GM19467 (cell line): ENCODE results near the gene LAMTOR2.
"Not testable (repeated sequence)": the region's sequence is repeated elsewhere in the genome, so short reads cannot be mapped to it uniquely, and the experiment has no call there.

ENCODE experiments used
- ATAC-seq: cut with Tn5 transposase; IDR thresholded peaks from one replicate; pipeline ENCODE4 v1.9.1; 2021; ENCODE audit warnings: mild to moderate bottlenecking, moderate library complexity; ENCODE audit not compliant: unreplicated experiment

The LAMTOR2 gene

DNA sequence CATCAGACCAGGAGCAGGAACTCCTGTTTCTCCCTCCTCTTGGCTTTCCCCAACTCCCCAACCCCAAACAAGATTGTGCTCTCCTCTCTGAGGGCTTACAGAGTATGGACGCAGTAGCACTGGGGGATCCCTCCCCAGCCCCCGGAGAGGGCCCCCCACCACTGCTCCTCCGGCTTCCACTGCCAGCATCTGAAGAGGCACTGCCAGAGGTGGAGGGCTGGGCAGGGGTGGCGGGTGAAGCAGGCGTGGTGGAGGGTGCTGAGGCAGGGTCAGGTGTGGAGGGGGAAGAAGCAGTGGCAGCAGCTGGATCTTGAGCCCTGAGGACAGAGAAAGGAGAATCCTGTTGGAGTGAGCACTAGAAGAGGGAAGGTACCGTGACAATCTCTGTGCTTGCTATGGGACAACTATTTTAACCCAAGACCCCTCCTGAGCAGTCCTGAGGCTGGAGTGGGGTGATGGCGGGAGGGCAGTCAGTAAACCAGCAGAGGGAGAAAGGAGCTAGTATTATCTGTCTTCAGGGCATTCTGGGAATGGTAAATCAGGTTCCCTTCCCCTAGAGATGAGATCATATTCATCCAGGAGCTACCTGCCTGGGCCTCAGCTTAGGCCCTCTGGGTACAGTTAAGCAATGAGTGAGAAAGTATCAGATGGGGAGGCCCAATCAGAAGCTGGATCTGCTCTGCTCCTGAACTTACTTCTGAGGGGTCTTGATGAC, 3.4 kb upstream of the LAMTOR2 start:
- ATAC-seq = no peak

- no peak for ATAC-seq
These were observed 1.5 kb upstream of the LAMTOR2 start for GRCh38 chr1:156052862-156053767.

- peak; percentile 36 for ATAC-seq
These were observed 648 bp upstream of the LAMTOR2 start, which contains the start of gene UBQLN4 for GRCh38 chr1:156053768-156054499. TSS of gene UBQLN4 (minus strand) at chr1:156053798. CDS start at chr1:156053701, 97 bp downstream.

DNA sequence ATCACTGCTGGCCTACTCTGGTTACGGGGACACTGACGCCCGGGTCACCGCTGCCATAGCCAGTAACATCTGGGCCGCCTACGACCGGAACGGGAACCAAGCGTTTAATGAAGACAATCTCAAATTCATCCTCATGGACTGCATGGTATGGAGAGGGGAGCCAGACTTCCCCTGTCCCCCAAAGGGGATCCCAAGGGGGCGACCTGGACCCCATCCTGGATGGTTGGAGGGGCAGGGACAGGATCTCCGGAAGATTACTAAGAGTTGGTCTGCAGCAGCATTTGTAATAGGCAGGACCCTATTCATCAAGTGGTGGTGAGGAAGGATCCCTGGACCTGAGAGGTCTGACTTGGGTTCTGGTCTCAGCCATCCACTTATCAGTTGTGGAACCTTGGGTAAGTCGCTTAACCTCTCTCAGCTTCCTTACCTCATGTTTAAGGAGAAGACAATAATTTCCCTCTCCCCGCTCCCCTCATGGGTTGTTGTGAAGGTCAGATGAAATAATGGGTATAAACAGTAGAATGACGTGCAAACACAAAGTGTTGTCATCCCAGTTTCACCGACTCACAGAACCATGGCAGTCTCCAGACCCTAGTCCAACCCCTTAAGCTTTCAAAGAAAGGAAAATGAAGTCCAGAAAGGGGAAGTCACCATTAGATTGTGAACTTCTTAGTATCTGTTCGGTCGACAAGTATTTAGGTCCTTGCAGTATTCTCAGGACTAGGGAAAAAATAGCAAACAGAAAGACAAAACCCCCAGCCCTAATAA, 883 bp downstream of the LAMTOR2 start:
- ATAC-seq = no peak

GRCh38 chr1:156056326-156056849, 1.8 kb downstream of the LAMTOR2 start:
- ATAC-seq = no peak

DNA sequence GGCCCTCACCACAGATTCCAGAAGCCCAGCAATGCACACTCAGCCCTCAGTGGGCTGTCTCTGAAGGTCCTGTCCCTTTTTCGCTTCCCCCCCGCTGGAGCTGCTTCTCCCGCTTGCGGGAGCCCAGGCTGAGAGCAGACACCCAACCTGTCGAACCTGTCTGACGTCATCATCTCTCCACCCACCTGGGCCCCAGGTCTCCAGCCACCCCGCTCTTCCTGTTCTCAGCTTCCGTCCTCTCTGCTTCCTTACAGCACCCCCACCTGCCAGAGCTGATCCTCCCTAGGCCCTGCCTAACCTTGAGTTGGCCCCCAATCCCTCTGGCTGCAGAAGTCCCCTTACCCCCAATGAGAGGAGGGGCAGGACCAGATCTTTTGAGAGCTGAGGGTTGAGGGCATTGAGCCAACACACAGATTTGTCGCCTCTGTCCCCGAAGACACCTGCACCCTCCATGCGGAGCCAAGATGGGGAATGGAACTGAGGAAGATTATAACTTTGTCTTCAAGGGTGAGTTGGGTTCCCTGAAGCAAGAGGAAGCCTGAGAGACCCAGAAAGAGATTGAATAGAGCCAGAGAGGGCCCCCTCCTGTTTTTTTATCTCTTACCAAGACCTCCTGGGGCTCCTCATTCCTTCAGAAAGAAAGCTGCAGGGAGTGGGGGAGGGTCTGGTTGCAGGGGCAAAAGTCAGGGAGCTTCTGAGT, 6.5 kb downstream of the LAMTOR2 start, which contains the start of gene RAB25:
TSS of gene RAB25 (plus strand) at position 224 of the 700 bp plus-strand sequence. CDS start at position 465, 241 bp downstream.
- ATAC-seq = no peak

DNA sequence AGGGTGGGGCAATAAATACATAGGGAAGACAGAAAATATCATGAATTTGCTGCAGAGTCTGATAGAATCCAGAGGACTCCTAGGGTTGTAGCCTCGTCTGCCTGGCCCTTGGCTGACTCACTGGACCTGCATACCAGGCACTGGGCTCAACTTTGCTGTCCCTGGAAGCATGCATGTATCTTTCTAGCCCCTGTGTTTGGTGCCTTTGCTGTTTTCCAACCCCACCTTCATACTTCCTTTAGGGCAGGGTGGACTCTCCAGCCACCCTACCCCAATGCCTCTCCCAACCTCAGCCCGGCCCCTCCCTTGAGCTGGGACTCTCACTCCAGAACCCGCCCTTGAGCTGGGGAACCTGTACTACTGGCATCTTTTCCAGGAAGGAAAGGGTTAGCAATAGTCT, 7.6 kb downstream of the LAMTOR2 start:
- no peak for ATAC-seq

DNA sequence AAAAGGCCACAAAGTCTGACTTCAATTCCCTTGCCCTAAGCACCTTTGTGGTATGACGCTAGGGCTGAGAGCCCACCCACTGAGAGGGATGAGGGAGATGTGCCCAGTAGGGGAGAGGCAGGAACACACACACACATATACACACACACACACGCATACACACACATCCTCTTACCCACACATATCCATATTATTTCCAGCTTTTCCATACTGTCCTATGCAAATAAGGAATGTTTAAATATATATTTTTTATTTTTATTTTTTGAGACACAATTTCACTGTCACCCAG, 9.4 kb downstream of the LAMTOR2 start:
- ATAC-seq = no peak

GRCh38 chr1:156064615-156065014, 10.0 kb downstream of the LAMTOR2 start:
- no peak for ATAC-seq

DNA sequence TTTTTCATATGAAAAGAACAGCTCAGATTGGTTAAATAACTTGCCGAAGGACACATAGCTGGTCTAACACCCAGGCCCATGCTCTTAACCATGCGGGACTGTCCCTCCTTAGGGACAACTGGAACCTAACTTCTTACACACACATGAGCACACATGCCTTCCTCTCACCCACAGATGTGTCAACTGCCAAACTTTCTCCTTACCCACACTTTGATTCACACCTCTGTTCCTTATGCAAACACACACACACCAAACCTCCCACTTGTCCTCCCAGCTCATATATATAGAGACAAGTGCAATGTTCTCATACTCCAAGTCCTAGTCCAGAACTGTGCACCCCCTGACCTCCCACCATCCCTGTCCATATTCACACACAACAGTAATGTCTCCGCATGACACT, 10.6 kb downstream of the LAMTOR2 start:
- no peak for ATAC-seq

- ATAC-seq = no peak
These were observed 11.3 kb downstream of the LAMTOR2 start for GRCh38 chr1:156065871-156066270.

DNA sequence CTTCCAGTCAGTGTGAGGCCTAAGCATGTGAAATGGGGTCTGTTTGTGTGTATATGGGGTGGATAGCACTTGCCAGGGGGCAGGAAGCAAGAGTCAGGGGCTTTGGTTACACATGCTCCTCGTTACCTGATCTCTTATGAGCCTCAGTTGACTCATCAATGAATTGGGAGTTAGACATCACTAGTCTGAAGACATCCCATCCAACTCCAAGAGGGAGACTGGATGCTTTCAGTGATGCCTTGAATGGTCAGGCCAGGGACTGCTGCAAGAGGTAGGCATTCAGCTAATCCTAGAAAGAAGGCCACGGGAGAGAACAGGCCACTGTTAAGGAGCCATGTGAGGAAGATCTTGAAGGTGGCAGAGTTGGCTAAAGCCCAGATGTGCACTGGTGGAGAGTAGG, 12.7 kb downstream of the LAMTOR2 start:
- ATAC-seq = no peak

DNA sequence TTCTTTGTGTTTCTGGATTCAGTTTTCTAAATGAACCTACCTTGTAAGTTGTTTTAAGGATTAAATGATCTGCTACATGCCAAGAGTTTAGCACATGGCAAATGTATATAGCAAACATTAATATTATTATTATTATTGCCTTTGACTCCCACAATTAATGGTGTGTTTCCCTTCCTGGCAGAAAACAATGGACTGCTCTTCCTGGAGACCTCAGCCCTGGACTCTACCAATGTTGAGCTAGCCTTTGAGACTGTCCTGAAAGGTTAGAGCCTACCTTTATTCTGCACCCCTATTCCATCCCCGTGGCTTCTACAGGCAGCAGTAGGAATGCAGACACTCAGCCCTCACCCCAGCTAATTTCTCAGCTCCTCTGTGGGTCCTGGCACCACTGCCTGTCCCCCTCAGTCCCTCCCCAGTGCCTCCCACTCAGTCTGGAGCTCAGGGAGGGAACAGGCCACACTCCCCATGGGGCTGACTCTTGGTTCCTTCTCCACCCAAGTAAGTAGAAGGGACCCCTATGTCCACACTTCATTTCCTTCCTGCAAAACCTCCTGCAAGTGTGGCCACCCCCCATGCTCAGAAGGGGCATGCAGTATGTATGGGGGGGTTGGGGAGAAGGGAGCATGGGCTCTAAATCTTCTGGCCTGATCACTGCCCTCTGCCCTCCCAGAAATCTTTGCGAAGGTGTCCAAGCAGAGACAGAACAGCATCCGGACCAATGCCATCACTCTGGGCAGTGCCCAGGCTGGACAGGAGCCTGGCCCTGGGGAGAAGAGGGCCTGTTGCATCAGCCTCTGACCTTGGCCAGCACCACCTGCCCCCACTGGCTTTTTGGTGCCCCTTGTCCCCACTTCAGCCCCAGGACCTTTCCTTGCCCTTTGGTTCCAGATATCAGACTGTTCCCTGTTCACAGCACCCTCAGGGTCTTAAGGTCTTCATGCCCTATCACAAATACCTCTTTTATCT, 15.2 kb downstream of the LAMTOR2 start:
- ATAC-seq = no peak

- ATAC-seq = no peak
These were observed 16.0 kb downstream of the LAMTOR2 start for GRCh38 chr1:156070548-156070947.

GRCh38 chr1:156071332-156071816, 16.8 kb downstream of the LAMTOR2 start:
- ATAC-seq = not testable (repeated sequence)

GRCh38 chr1:156072251-156072650, 17.7 kb downstream of the LAMTOR2 start:
- no peak for ATAC-seq

GRCh38 chr1:156073110-156073687, 18.6 kb downstream of the LAMTOR2 start:
- no peak for ATAC-seq

DNA sequence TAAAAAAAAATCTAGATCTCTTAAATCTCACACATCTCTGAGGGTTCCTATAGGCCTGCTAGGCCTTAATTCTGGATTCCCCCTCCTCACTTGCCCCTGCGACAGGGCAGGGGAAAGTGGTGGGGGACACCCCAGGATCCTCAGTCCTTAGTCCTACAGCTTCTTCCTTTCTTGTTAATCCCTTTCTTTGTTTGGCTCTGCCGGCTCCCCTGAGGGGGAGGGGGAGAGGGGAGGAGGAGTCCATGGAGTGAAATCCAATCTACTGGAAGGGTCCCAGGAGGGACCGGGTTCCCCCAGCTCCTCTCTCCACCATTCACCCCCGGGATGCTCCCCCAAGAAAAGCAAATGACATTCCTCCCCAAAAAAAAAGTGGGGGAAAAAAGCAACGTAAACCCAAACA, 19.2 kb downstream of the LAMTOR2 start:
- ATAC-seq = no peak
